Measurements from ENCODE around the gene HOXC5.

HOXC5 gene

GRCh38 chr12:54006559-54007220 lies 26.2 kb upstream of the HOXC5 start:
- DNase-seq (ENCODE audit: low read depth): no peak

- DNase-seq (ENCODE audit: low read depth): no peak
Observed at GRCh38 chr12:54007538-54008259, 25.2 kb upstream of the HOXC5 start.

- no peak for DNase-seq (ENCODE audit: low read depth)
Observed at GRCh38 chr12:54008260-54008552, 24.6 kb upstream of the HOXC5 start.

- peak; percentile 17 for DNase-seq (ENCODE audit: low read depth)
Observed at GRCh38 chr12:54009171-54010052, 23.4 kb upstream of the HOXC5 start.

GRCh38 chr12:54010053-54010971 lies 22.5 kb upstream of the HOXC5 start:
- no peak for DNase-seq (ENCODE audit: low read depth)

- no peak for DNase-seq (ENCODE audit: low read depth)
Observed at GRCh38 chr12:54010972-54011664, 21.7 kb upstream of the HOXC5 start.

GRCh38 chr12:54011665-54012532 lies 21.0 kb upstream of the HOXC5 start:
- no peak for DNase-seq (ENCODE audit: low read depth)

GRCh38 chr12:54012631-54013409 lies 20.0 kb upstream of the HOXC5 start:
- DNase-seq (ENCODE audit: low read depth): no peak

GRCh38 chr12:54014377-54015017 lies 18.4 kb upstream of the HOXC5 start:
- no peak for DNase-seq (ENCODE audit: low read depth)

- no peak for DNase-seq (ENCODE audit: low read depth)
Observed at GRCh38 chr12:54015018-54015931, 17.6 kb upstream of the HOXC5 start.

GRCh38 chr12:54016051-54016450 lies 16.8 kb upstream of the HOXC5 start:
- no peak for DNase-seq (ENCODE audit: low read depth)

- no peak for DNase-seq (ENCODE audit: low read depth)
Observed at GRCh38 chr12:54016478-54016964, 16.3 kb upstream of the HOXC5 start.

GRCh38 chr12:54017027-54017788 lies 15.6 kb upstream of the HOXC5 start:
- no peak for DNase-seq (ENCODE audit: low read depth)

- peak; percentile 23 for DNase-seq (ENCODE audit: low read depth)
Observed at GRCh38 chr12:54017878-54018467, 14.9 kb upstream of the HOXC5 start.

GRCh38 chr12:54018468-54018984 lies 14.3 kb upstream of the HOXC5 start:
- no peak for DNase-seq (ENCODE audit: low read depth)

- no peak for DNase-seq (ENCODE audit: low read depth)
Observed at GRCh38 chr12:54019091-54019811, 13.6 kb upstream of the HOXC5 start.

All from iris pigment epithelial cell (primary cell).